B cell (primary cell): ENCODE measurements around the gene SAG. TPM values are rescaled to one million over a fixed set of nuclear protein-coding genes. Genes with fewer than 3 reads are reported as not detected.

Experiments
- ATAC-seq: fragments of 200-7000 bp; cut with Tn5 transposase; one replicate; pipeline ENCODE4 v1.10.0; 2021; ENCODE audit warnings: low read depth, mild to moderate bottlenecking, moderate number of reproducible peaks, moderate library complexity
- CTCF ChIA-PET: fragments of 350-600 bp; sonication (Branson Sonifier 250); formaldehyde crosslinking; loops from one replicate; lab custom pipeline; 2021; ENCODE audit warnings: antibody characterized with exemption, inconsistent platforms; lab: Charles Lee
- POLR2A ChIA-PET: fragments of 350-600 bp; sonication (Branson Sonifier 250); formaldehyde crosslinking; loops from one replicate; lab custom pipeline; 2021; ENCODE audit warnings: antibody characterized with exemption; lab: Charles Lee
- DNase-seq: peaks from one replicate; pipeline ENCODE4 v3.0.0; 2013
- H2AFZ ChIP-seq: 2 replicates; pipeline ENCODE4 v1.6.1; 2012; ENCODE audit warnings: mild to moderate bottlenecking, low read depth, low read length; ENCODE audit not compliant: insufficient read depth, poor library complexity, severe bottlenecking
- H3K27ac ChIP-seq, 2 donors: 1 replicate in 1 of 2; 2 replicates in 1 of 2; pipeline ENCODE4 v1.5.1; 2012 to 2013; ENCODE audit warnings: low read length in 2 of 2, mild to moderate bottlenecking in 2 of 2, moderate library complexity in 1 of 2
- H3K27me3 ChIP-seq, 4 experiments: fragments of 200-600 bp in 1 of 4; sonication (generic) in 1 of 4; replicated peaks in 1 of 4; 1 replicate in 2 of 4; 2 replicates in 2 of 4; pipeline versions ENCODE4 v1.6.1 to v1.7.0; 2013 to 2016; ENCODE audit warnings: low read length in 3 of 4, mild to moderate bottlenecking in 2 of 4, mixed read lengths in 1 of 4, moderate library complexity in 1 of 4; ENCODE audit not compliant: insufficient read depth in 4 of 4, control insufficient read depth in 3 of 4; ENCODE audit errors: control extremely low read depth in 1 of 4
- H3K36me3 ChIP-seq, 2 experiments: replicated peaks in 1 of 2; 1 replicate in 1 of 2; 2 replicates in 1 of 2; pipeline versions ENCODE4 v1.6.1 to v1.7.1; 2013; ENCODE audit warnings: low read length in 1 of 2; ENCODE audit not compliant: insufficient read depth in 2 of 2, control insufficient read depth in 1 of 2; ENCODE audit errors: control extremely low read depth in 1 of 2, extremely low read depth in 1 of 2
- H3K4me1 ChIP-seq, 2 donors: fragments of 200-600 bp in 1 of 2; sonication (generic) in 1 of 2; 1 replicate in 1 of 2; 2 replicates in 1 of 2; pipeline versions ENCODE4 v1.5.1 to v1.6.1; 2013 to 2017; ENCODE audit warnings: low read length in 2 of 2; ENCODE audit not compliant: control insufficient read depth in 2 of 2, insufficient read depth in 2 of 2
- H3K4me2 ChIP-seq: replicated peaks from 2 replicates; pipeline ENCODE3; 2012; ENCODE audit warnings: mild to moderate bottlenecking, low read depth, low read length; ENCODE audit not compliant: poor library complexity, severe bottlenecking
- H3K4me3 ChIP-seq, 5 experiments: fragments of 200-600 bp in 1 of 5; sonication (generic) in 1 of 5; 1 replicate in 3 of 5; 2 replicates in 2 of 5; pipeline versions ENCODE4 v1.5.1 to v1.7.0; 2011 to 2016; ENCODE audit warnings: low read length in 4 of 5, mild to moderate bottlenecking in 4 of 5, low read depth in 2 of 5, control low read depth in 1 of 5, moderate library complexity in 1 of 5; ENCODE audit not compliant: insufficient read depth in 1 of 5; ENCODE audit errors: control extremely low read depth in 1 of 5, extremely low read depth in 1 of 5
- H3K79me2 ChIP-seq: fragments of 200-600 bp; sonication (generic); one replicate; pipeline ENCODE4 v1.6.0; 2016; ENCODE audit warnings: low read length; ENCODE audit not compliant: control insufficient read depth, insufficient read depth
- H3K9ac ChIP-seq: fragments of 200-600 bp; sonication (generic); 2 replicates; pipeline ENCODE4 v1.6.1; 2017; ENCODE audit warnings: mild to moderate bottlenecking, low read length, moderate library complexity
- H3K9me3 ChIP-seq, 3 donors: one replicate each; pipeline versions ENCODE4 v1.6.1 to v1.7.1; 2013; ENCODE audit warnings: low read length in 2 of 3; ENCODE audit not compliant: control insufficient read depth in 2 of 3, insufficient read depth in 1 of 3; ENCODE audit errors: control extremely low read depth in 1 of 3
- H4K20me1 ChIP-seq: 2 replicates; pipeline ENCODE4 v1.6.0; 2012; ENCODE audit warnings: mild to moderate bottlenecking, low read length; ENCODE audit not compliant: insufficient read depth, control insufficient read depth, poor library complexity, severe bottlenecking
- H3K27ac Mint-ChIP-seq: one replicate; pipeline ENCODE4 v1.8.0; 2021; ENCODE audit warnings: mixed read lengths
- H3K27me3 Mint-ChIP-seq: one replicate; pipeline ENCODE4 v1.8.0; 2021; ENCODE audit warnings: mixed read lengths
- H3K4me1 Mint-ChIP-seq: one replicate; pipeline ENCODE4 v1.8.0; 2021; ENCODE audit warnings: mixed read lengths
- H3K4me3 Mint-ChIP-seq: one replicate; pipeline ENCODE4 v1.8.0; 2021; ENCODE audit warnings: mixed read lengths
- H3K9me3 Mint-ChIP-seq: one replicate; pipeline ENCODE4 v1.8.0; 2022; ENCODE audit warnings: mixed read lengths; ENCODE audit not compliant: insufficient read depth
- EZH2 ChIP-seq: IDR thresholded peaks from 2 replicates; pipeline ENCODE4 v1.6.1; 2012; ENCODE audit warnings: borderline replicate concordance, low read depth, mild to moderate bottlenecking, moderate library complexity, low read length; ENCODE audit not compliant: insufficient read depth, poor library complexity, severe bottlenecking
- WGBS: methylation state at CpG from one replicate; pipeline ENCODE4 v1.1.5; 2013; ENCODE audit warnings: missing lambda C conversion rate; ENCODE audit not compliant: insufficient coverage; 5-methylcytosine and 5-hydroxymethylcytosine counted together
- intact Hi-C: fragments of 100-400 bp; cut with micrococcal nuclease; formaldehyde crosslinking; loops from one replicate; pipeline ENCODE4 v1.10.0; 2022
- polyA plus RNA-seq: library from polyadenylated mRNA; depleted of rRNA; stranded (reverse); fragments of >200 nt; gene quantifications from 2 replicates; pipeline ENCODE4 v1.2.3, GENCODE V29; 2012
- total RNA-seq, 2 donors: library from RNA; stranded (reverse); fragments of 120-200 nt in 1 of 2; gene quantifications; 1 replicate in 1 of 2; 2 replicates in 1 of 2; pipeline versions ENCODE4 v1.2.3 to v1.2.4, GENCODE V29; 2013 to 2022
- TF ChIP-seq, protein P1 (sequence below): fragments of 200-600 bp; IDR thresholded peaks from one replicate; pipeline ENCODE4 v1.8.0; 2022; ENCODE audit warnings: antibody characterized with exemption, mild to moderate bottlenecking

Gene SAG
- total and polyA plus RNA-seq, 2 donors (not counting 1 experiment from before 2014, with no cell fraction given), result 0.03 to 0.17 TPM

DNA sequence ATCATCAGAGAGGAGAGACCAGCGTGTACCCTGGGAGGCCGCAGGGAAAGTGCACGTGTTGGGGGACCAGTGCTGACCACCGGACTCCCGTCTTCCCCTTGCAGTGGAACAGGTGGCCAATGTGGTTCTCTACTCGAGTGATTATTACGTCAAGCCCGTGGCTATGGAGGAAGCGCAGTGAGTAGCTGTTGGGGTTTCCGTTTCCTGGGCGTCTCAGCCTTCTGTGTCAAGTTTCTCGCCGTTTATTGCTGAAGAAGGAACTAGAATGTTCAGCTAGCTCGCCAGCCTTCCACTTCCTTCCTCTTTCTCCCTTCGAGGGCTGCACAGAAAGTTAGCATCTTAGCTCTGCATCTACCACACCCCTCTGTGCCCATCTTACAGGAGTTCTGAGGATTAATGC, 23.9 kb downstream of the SAG start:
- WGBS, result 0% methylated on average over 14 of the region's 15 CpGs
- peaks cover 3% of the 10 kb centered on the region for H3K9me3 Mint-ChIP-seq
- peaks cover 66 to 78% of the 10 kb centered on the region in 2 donors for H3K4me1 ChIP-seq
- ChIA-PET POLR2A (interaction anchor here (0.5 to 2.5 kb wide), 12 partner anchors 9 to 489 kb away, joined by 3 to 30 read pairs (median 4); partner anchors contain the start of gene DGKD), CTCF (interaction anchor here (0.6 to 2.6 kb wide), 15 partner anchors 9 to 116 kb away, joined by 3 to 17 read pairs (median 5); partner anchors contain the start of genes ATG16L1 and DGKD)
- no peaks in the 10 kb centered on the region for H3K36me3 ChIP-seq
- TF ChIP-seq, protein P1, sequence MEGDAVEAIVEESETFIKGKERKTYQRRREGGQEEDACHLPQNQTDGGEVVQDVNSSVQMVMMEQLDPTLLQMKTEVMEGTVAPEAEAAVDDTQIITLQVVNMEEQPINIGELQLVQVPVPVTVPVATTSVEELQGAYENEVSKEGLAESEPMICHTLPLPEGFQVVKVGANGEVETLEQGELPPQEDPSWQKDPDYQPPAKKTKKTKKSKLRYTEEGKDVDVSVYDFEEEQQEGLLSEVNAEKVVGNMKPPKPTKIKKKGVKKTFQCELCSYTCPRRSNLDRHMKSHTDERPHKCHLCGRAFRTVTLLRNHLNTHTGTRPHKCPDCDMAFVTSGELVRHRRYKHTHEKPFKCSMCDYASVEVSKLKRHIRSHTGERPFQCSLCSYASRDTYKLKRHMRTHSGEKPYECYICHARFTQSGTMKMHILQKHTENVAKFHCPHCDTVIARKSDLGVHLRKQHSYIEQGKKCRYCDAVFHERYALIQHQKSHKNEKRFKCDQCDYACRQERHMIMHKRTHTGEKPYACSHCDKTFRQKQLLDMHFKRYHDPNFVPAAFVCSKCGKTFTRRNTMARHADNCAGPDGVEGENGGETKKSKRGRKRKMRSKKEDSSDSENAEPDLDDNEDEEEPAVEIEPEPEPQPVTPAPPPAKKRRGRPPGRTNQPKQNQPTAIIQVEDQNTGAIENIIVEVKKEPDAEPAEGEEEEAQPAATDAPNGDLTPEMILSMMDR, result no peak
- no peaks in the 10 kb centered on the region for H3K79me2 ChIP-seq
- H2AFZ ChIP-seq, result no peak overlapping the region
- peak overlapping the region in 2 of 5 experiments; percentile 19 to 32 for H3K4me3 ChIP-seq
- peak overlapping the region; percentile 37 for H3K9ac ChIP-seq
- H4K20me1 ChIP-seq, result no peaks in the 10 kb centered on the region
- H3K27ac ChIP-seq, result peak overlapping the region; percentile 92 to 97
- H3K4me2 ChIP-seq, result peak overlapping the region; percentile 65
- H3K4me1 Mint-ChIP-seq, result peaks cover 79% of the 10 kb centered on the region
- peak overlapping the region; percentile 73 for H3K4me3 Mint-ChIP-seq
- no peaks in the 10 kb centered on the region for H3K27me3 Mint-ChIP-seq
- DNase-seq, result peak; percentile 96
- intact Hi-C loops, result loop anchor here (1.0 to 5.0 kb wide), 8 partner anchors 8 to 269 kb away; partner anchors contain the start of genes ATG16L1, DGKD and INPP5D
- no peaks in the 10 kb centered on the region for H3K27me3 ChIP-seq
- ATAC-seq, result peak; percentile 91
- peak overlapping the region; percentile 94 for H3K27ac Mint-ChIP-seq
- H3K9me3 ChIP-seq, result peaks cover 0 to 12% (median 0%) of the 10 kb centered on the region in 3 donors

DNA sequence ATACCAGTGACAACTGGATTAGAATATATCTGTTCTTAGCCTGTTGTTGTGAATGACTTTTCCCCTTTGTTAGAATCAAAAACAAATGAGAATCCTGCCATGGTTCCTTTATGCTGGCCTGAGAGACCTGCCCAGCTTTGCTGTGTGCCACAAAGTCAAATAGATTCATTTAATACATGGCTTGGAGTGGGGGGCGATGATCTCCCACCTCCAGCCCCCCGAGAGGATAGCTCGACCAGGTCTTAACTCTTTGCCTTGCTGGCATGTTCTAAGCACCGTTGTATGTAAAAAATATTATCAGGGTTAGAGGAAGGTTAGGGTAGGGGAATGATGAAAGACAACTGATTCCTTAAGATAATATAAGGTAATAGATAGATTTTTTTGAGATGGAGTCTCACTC, 24.5 kb downstream of the SAG start:
- no peaks in the 10 kb centered on the region for H3K27me3 Mint-ChIP-seq
- Histone ChIP-seq H2AFZ (no peak overlapping the region), H3K27ac (peak overlapping the region; percentile 92 to 97), H3K36me3 (no peaks in the 10 kb centered on the region), H3K79me2 (no peaks in the 10 kb centered on the region), H3K27me3 (no peaks in the 10 kb centered on the region), H3K9ac (peak overlapping the region; percentile 37), H3K4me3 (peak overlapping the region in 1 of 5 experiments; percentile 32), H3K9me3 (peaks cover 0 to 7% (median 0%) of the 10 kb centered on the region in 3 donors), H3K4me1 (peaks cover 66 to 75% of the 10 kb centered on the region in 2 donors), H3K4me2 (peak overlapping the region; percentile 65), H4K20me1 (no peaks in the 10 kb centered on the region)
- H3K9me3 Mint-ChIP-seq, result no peaks in the 10 kb centered on the region
- ATAC-seq (no peak), DNase-seq (no peak)
- POLR2A ChIA-PET, result interaction anchor here (0.6 to 2.5 kb wide), 10 partner anchors 10 to 489 kb away, joined by 3 to 30 read pairs (median 4); partner anchors contain the start of gene DGKD
- peak overlapping the region; percentile 94 for H3K27ac Mint-ChIP-seq
- peaks cover 75% of the 10 kb centered on the region for H3K4me1 Mint-ChIP-seq
- CTCF ChIA-PET, result interaction anchor here (0.7 to 2.6 kb wide), 13 partner anchors 9 to 81 kb away, joined by 3 to 17 read pairs (median 6); partner anchors contain the start of genes ATG16L1 and DGKD
- no peak for TF ChIP-seq EZH2
- TF ChIP-seq, protein P1, result no peak
- no CpG with 5 or more reads among the region's 4 CpGs for WGBS
- intact Hi-C loops, result loop anchor here (5.0 kb wide), 1 partner anchor 270 kb away; the partner anchor contains the start of gene INPP5D
- peak overlapping the region; percentile 73 for H3K4me3 Mint-ChIP-seq
